ENCODE data around the gene SERPINB13. TPM values are rescaled to one million over a fixed set of nuclear protein-coding genes. Genes with fewer than 3 reads are reported as not detected.

SERPINB13 gene, protein sequence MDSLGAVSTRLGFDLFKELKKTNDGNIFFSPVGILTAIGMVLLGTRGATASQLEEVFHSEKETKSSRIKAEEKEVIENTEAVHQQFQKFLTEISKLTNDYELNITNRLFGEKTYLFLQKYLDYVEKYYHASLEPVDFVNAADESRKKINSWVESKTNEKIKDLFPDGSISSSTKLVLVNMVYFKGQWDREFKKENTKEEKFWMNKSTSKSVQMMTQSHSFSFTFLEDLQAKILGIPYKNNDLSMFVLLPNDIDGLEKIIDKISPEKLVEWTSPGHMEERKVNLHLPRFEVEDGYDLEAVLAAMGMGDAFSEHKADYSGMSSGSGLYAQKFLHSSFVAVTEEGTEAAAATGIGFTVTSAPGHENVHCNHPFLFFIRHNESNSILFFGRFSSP
- not detected for total RNA-seq
- under 1 TPM in 1 of 2 donors, not detected in 1; 0.15 TPM for polyA plus RNA-seq
- long read RNA-seq, donor 1, result 0 reads
- long read RNA-seq, donor 2, result 0 reads

- DNase-seq, result no peak
- no peaks in the 10 kb centered on the region for H3K4me1 ChIP-seq (ENCODE audit: control insufficient read depth in 1 of 2, insufficient read depth in 2 of 2, low read length in 2 of 2)
- no peaks in the 10 kb centered on the region for H3K36me3 ChIP-seq (ENCODE audit: control insufficient read depth in 1 of 2, insufficient read depth in 2 of 2, low read length in 1 of 2)
- intact Hi-C loops (cut with DNase I), result loop anchor here in 1 of 2 donors (2.0 kb wide), 1 partner anchor 70 kb away; no protein-coding TSS in a partner anchor
- ATAC-seq (ENCODE audit: low FRiP score), result no peak
- H3K4me3 ChIP-seq (ENCODE audit: low read length in 2 of 2), result no peak within 1 kb of the TSS
- no peak within 1 kb of the TSS for H3K27ac ChIP-seq (ENCODE audit: low read depth in 1 of 2, low read length in 2 of 2)
- no peaks in the 10 kb centered on the region for H3K9me3 ChIP-seq (ENCODE audit: control insufficient read depth, low read length)
- H3K27me3 ChIP-seq (ENCODE audit: control insufficient read depth in 1 of 2, insufficient read depth in 2 of 2, low read length in 1 of 2), result no peaks in the 10 kb centered on the region
- 86 to 89% methylated on average over 4 of the region's 4 CpGs for WGBS, 2 donors
These were observed at the start of gene SERPINB13 for GRCh38 chr18:63586966-63587365. Gene SERPINB13, plus strand, starts transcription at chr18:63587343. Its CDS starts 1,325 bp downstream, at chr18:63588668.

GRCh38 chr18:63539904-63540510, 47.1 kb upstream of the SERPINB13 start:
- Histone ChIP-seq H3K4me3 (ENCODE audit: low read length in 2 of 2) (no peak overlapping the region), H3K9me3 (ENCODE audit: control insufficient read depth, low read length) (peaks cover 2% of the 10 kb centered on the region), H3K27ac (ENCODE audit: low read depth in 1 of 2, low read length in 2 of 2) (no peak overlapping the region), H3K36me3 (ENCODE audit: control insufficient read depth in 1 of 2, insufficient read depth in 2 of 2, low read length in 1 of 2) (no peaks in the 10 kb centered on the region), H3K4me1 (ENCODE audit: control insufficient read depth in 1 of 2, insufficient read depth in 2 of 2, low read length in 2 of 2) (no peaks in the 10 kb centered on the region), H3K27me3 (ENCODE audit: control insufficient read depth in 1 of 2, insufficient read depth in 2 of 2, low read length in 1 of 2) (peaks cover 0 to 1% of the 10 kb centered on the region in 2 donors)
- intact Hi-C loops (cut with DNase I), result no loop called here
- DNase-seq (no peak), ATAC-seq (ENCODE audit: low FRiP score) (no peak)
- WGBS, 2 donors, result 20 to 27% methylated on average over 3 of the region's 3 CpGs

DNA sequence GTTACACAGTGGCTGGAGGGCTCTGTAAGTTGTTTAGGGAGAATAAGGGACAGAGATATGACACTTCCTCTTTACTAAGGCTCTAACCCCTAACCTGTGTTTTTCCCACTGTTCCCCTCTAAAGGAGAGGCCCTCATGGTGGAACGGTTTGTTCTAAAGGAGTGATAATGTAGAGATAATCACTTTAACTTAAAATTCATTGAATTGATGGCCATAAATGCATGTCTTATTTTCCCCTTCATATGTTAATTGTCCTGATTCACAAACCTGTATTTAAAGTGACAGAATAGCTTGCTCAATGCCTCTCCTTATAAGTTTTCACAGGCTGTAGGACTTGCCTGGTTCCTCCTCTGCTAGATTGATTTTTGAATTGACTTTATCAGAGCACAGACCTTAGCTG, 45.1 kb upstream of the SERPINB13 start, which contains the start of gene SERPINB12:
Gene SERPINB12, plus strand, starts transcription at position 301 of the 400 bp plus-strand sequence. CDS start 13,791 bp downstream, outside the sequence.
- intact Hi-C loops (cut with DNase I), result no loop called here
- no peak within 1 kb of the TSS for H3K4me3 ChIP-seq (ENCODE audit: low read length in 2 of 2)
- no peak for DNase-seq
- H3K9me3 ChIP-seq (ENCODE audit: control insufficient read depth, low read length), result peaks cover under 1% of the 10 kb centered on the region
- H3K27me3 ChIP-seq (ENCODE audit: control insufficient read depth in 1 of 2, insufficient read depth in 2 of 2, low read length in 1 of 2), result peaks cover 0 to 1% of the 10 kb centered on the region in 2 donors
- 64 to 86% methylated on average over 1 of the region's 1 CpG for WGBS, 2 donors
- H3K27ac ChIP-seq (ENCODE audit: low read depth in 1 of 2, low read length in 2 of 2), result no peak within 1 kb of the TSS
- no peaks in the 10 kb centered on the region for H3K4me1 ChIP-seq (ENCODE audit: control insufficient read depth in 1 of 2, insufficient read depth in 2 of 2, low read length in 2 of 2)
- no peaks in the 10 kb centered on the region for H3K36me3 ChIP-seq (ENCODE audit: control insufficient read depth in 1 of 2, insufficient read depth in 2 of 2, low read length in 1 of 2)
- no peak for ATAC-seq (ENCODE audit: low FRiP score)

GRCh38 chr18:63544017-63544416, 43.1 kb upstream of the SERPINB13 start:
- Histone ChIP-seq H3K27ac (ENCODE audit: low read depth in 1 of 2, low read length in 2 of 2) (no peak overlapping the region), H3K36me3 (ENCODE audit: control insufficient read depth in 1 of 2, insufficient read depth in 2 of 2, low read length in 1 of 2) (no peaks in the 10 kb centered on the region), H3K4me1 (ENCODE audit: control insufficient read depth in 1 of 2, insufficient read depth in 2 of 2, low read length in 2 of 2) (no peaks in the 10 kb centered on the region), H3K4me3 (ENCODE audit: low read length in 2 of 2) (no peak overlapping the region), H3K27me3 (ENCODE audit: control insufficient read depth in 1 of 2, insufficient read depth in 2 of 2, low read length in 1 of 2) (no peaks in the 10 kb centered on the region), H3K9me3 (ENCODE audit: control insufficient read depth, low read length) (no peaks in the 10 kb centered on the region)
- 78 to 86% methylated on average over 2 of the region's 2 CpGs for WGBS, 2 donors
- DNase-seq, result no peak
- no peak for ATAC-seq (ENCODE audit: low FRiP score)
- intact Hi-C loops (cut with DNase I), result no loop called here

GRCh38 chr18:63545000-63545399, 42.1 kb upstream of the SERPINB13 start:
- Histone ChIP-seq H3K4me3 (ENCODE audit: low read length in 2 of 2) (no peak overlapping the region), H3K4me1 (ENCODE audit: control insufficient read depth in 1 of 2, insufficient read depth in 2 of 2, low read length in 2 of 2) (no peaks in the 10 kb centered on the region), H3K27me3 (ENCODE audit: control insufficient read depth in 1 of 2, insufficient read depth in 2 of 2, low read length in 1 of 2) (no peaks in the 10 kb centered on the region), H3K27ac (ENCODE audit: low read depth in 1 of 2, low read length in 2 of 2) (no peak overlapping the region), H3K9me3 (ENCODE audit: control insufficient read depth, low read length) (no peaks in the 10 kb centered on the region), H3K36me3 (ENCODE audit: control insufficient read depth in 1 of 2, insufficient read depth in 2 of 2, low read length in 1 of 2) (no peaks in the 10 kb centered on the region)
- WGBS, 2 donors, result 57 to 68% methylated on average over 3 of the region's 3 CpGs
- intact Hi-C loops (cut with DNase I), result no loop called here
- DNase-seq (no peak), ATAC-seq (ENCODE audit: low FRiP score) (peak; percentile 50)

DNA sequence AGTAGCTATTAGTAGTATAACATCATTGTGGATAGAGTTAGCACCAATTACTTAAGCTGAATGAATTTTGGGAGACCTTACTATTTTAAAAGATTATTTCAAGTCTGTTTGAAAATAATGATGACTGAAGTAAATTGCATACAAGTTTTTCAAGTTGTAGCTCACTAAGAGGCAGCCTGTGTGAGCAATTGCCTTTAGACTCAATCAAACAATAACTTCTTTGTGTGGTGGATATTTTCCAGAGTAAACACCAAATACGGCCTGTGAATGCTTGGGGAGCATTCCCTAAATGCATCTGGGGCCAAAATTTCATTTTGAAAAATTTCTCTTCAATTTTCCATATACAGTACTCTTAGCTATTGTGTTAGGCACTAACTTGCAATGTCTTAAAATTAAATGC, 37.1 kb upstream of the SERPINB13 start:
- no peaks in the 10 kb centered on the region for H3K27me3 ChIP-seq (ENCODE audit: control insufficient read depth in 1 of 2, insufficient read depth in 2 of 2, low read length in 1 of 2)
- WGBS, 2 donors, result 9 to 13% methylated on average over 1 of the region's 1 CpG
- ATAC-seq (ENCODE audit: low FRiP score), result no peak
- intact Hi-C loops (cut with DNase I), result no loop called here
- H3K27ac ChIP-seq (ENCODE audit: low read depth in 1 of 2, low read length in 2 of 2), result no peak overlapping the region
- DNase-seq, result no peak
- H3K9me3 ChIP-seq (ENCODE audit: control insufficient read depth, low read length), result no peaks in the 10 kb centered on the region
- no peaks in the 10 kb centered on the region for H3K4me1 ChIP-seq (ENCODE audit: control insufficient read depth in 1 of 2, insufficient read depth in 2 of 2, low read length in 2 of 2)
- H3K36me3 ChIP-seq (ENCODE audit: control insufficient read depth in 1 of 2, insufficient read depth in 2 of 2, low read length in 1 of 2), result no peaks in the 10 kb centered on the region
- H3K4me3 ChIP-seq (ENCODE audit: low read length in 2 of 2), result no peak overlapping the region

- H3K9me3 ChIP-seq (ENCODE audit: control insufficient read depth, low read length), result no peaks in the 10 kb centered on the region
- H3K36me3 ChIP-seq (ENCODE audit: control insufficient read depth in 1 of 2, insufficient read depth in 2 of 2, low read length in 1 of 2), result no peaks in the 10 kb centered on the region
- intact Hi-C loops (cut with DNase I), result no loop called here
- H3K4me3 ChIP-seq (ENCODE audit: low read length in 2 of 2), result no peak overlapping the region
- ATAC-seq (ENCODE audit: low FRiP score), result no peak
- H3K27me3 ChIP-seq (ENCODE audit: control insufficient read depth in 1 of 2, insufficient read depth in 2 of 2, low read length in 1 of 2), result no peaks in the 10 kb centered on the region
- H3K27ac ChIP-seq (ENCODE audit: low read depth in 1 of 2, low read length in 2 of 2), result no peak overlapping the region
- no peak for DNase-seq
- WGBS, 2 donors, result 78 to 80% methylated on average over 3 of the region's 3 CpGs
- H3K4me1 ChIP-seq (ENCODE audit: control insufficient read depth in 1 of 2, insufficient read depth in 2 of 2, low read length in 2 of 2), result no peaks in the 10 kb centered on the region
These were observed 35.4 kb upstream of the SERPINB13 start for GRCh38 chr18:63551769-63552168.

DNA sequence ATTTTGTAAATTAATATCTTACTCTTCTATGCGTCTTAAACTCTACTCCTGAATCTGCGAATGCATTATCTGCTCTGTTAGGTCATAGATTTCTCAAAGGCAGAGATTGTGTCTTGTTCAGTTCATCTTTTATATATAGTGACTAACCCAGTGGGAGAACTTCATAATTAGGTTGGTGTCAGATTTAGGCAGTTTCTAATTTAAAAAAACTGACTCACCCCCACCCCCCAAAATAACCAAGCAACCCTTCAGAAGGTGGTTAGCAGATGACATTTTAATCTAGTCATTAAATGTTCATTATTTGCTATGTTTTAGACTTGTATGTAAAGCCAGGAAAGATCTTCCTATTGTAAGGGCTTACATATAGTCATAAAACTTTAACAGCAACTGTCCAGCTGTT, 34.6 kb upstream of the SERPINB13 start:
- Histone ChIP-seq H3K9me3 (ENCODE audit: control insufficient read depth, low read length) (no peaks in the 10 kb centered on the region), H3K4me1 (ENCODE audit: control insufficient read depth in 1 of 2, insufficient read depth in 2 of 2, low read length in 2 of 2) (no peaks in the 10 kb centered on the region), H3K4me3 (ENCODE audit: low read length in 2 of 2) (no peak overlapping the region), H3K27ac (ENCODE audit: low read depth in 1 of 2, low read length in 2 of 2) (no peak overlapping the region), H3K27me3 (ENCODE audit: control insufficient read depth in 1 of 2, insufficient read depth in 2 of 2, low read length in 1 of 2) (no peaks in the 10 kb centered on the region), H3K36me3 (ENCODE audit: control insufficient read depth in 1 of 2, insufficient read depth in 2 of 2, low read length in 1 of 2) (no peaks in the 10 kb centered on the region)
- intact Hi-C loops (cut with DNase I), result no loop called here
- ATAC-seq (ENCODE audit: low FRiP score) (no peak), DNase-seq (no peak)
- 94 to 98% methylated on average over 2 of the region's 2 CpGs for WGBS, 2 donors

Data from aorta (tissue), 5 donors.